H9 (cell line): ENCODE measurements around the gene PSAPL1. TPM values are rescaled to one million over a fixed set of nuclear protein-coding genes. Genes with fewer than 3 reads are reported as not detected.
A peak's percentile ranks its signal among the peaks of the same experiment; 100 is the strongest.

ENCODE experiments used
- DNase-seq: peaks from one replicate; pipeline ENCODE4 v3.0.0-alpha.2; 2017
- H2AFZ ChIP-seq: one replicate; pipeline ENCODE4 v1.6.1; 2013; ENCODE audit warnings: mild to moderate bottlenecking, low read length, control low read depth, moderate library complexity
- H2AK5ac ChIP-seq: 2 replicates; pipeline ENCODE4 v1.6.1; 2013; ENCODE audit warnings: low read length, control low read depth, mixed read lengths; ENCODE audit not compliant: insufficient read length
- H2BK120ac ChIP-seq: one replicate; pipeline ENCODE4 v1.6.1; 2013; ENCODE audit warnings: low read depth, mild to moderate bottlenecking, low read length, control low read depth, inconsistent platforms; ENCODE audit not compliant: poor library complexity, severe bottlenecking
- H2BK12ac ChIP-seq: 2 replicates; pipeline ENCODE4 v1.6.1; 2013; ENCODE audit warnings: low read length, control low read depth, mixed read lengths, low read depth; ENCODE audit not compliant: insufficient read length
- H2BK15ac ChIP-seq: 2 replicates; pipeline ENCODE4 v1.6.1; 2013; ENCODE audit warnings: low read depth, low read length, control low read depth
- H2BK20ac ChIP-seq: one replicate; pipeline ENCODE4 v1.6.1; 2013; ENCODE audit warnings: low read depth, mild to moderate bottlenecking, low read length, control low read depth, inconsistent platforms; ENCODE audit not compliant: poor library complexity, severe bottlenecking
- H2BK5ac ChIP-seq: 2 replicates; pipeline ENCODE4 v1.6.1; 2013; ENCODE audit warnings: low read length, control low read depth, mixed read lengths; ENCODE audit not compliant: insufficient read length
- H3K14ac ChIP-seq: 2 replicates; pipeline ENCODE4 v1.6.1; 2013; ENCODE audit warnings: low read length, control low read depth; ENCODE audit not compliant: insufficient read depth
- H3K18ac ChIP-seq: 2 replicates; pipeline ENCODE4 v1.6.1; 2013; ENCODE audit warnings: low read depth, mild to moderate bottlenecking, mixed read lengths, low read length, control low read depth; ENCODE audit not compliant: insufficient read length
- H3K23ac ChIP-seq: 2 replicates; pipeline ENCODE4 v1.6.1; 2013; ENCODE audit warnings: low read length, control low read depth, mixed read lengths, low read depth; ENCODE audit not compliant: insufficient read length
- H3K23me2 ChIP-seq: 2 replicates; pipeline ENCODE4 v1.6.1; 2013; ENCODE audit warnings: low read depth, mild to moderate bottlenecking, mixed read lengths, low read length, control low read depth; ENCODE audit not compliant: insufficient read length, poor library complexity, severe bottlenecking
- H3K27ac ChIP-seq: 2 replicates; pipeline ENCODE4 v1.5.1; 2013; ENCODE audit warnings: low read length, control low read depth, mixed read lengths, low read depth; ENCODE audit not compliant: insufficient read length
- H3K27me3 ChIP-seq: 2 replicates; pipeline ENCODE4 v1.6.1; 2013; ENCODE audit warnings: low read length, control low read depth, inconsistent platforms; ENCODE audit not compliant: insufficient read depth
- H3K4ac ChIP-seq: 2 replicates; pipeline ENCODE4 v1.6.1; 2013; ENCODE audit warnings: low read depth, mild to moderate bottlenecking, control low read depth, inconsistent platforms, low read length, moderate library complexity
- H3K4me1 ChIP-seq: 2 replicates; pipeline ENCODE4 v1.6.1; 2013; ENCODE audit warnings: low read length, control low read depth, inconsistent platforms; ENCODE audit not compliant: insufficient read depth
- H3K4me2 ChIP-seq: 2 replicates; pipeline ENCODE4 v1.6.1; 2013; ENCODE audit warnings: low read length, control low read depth, mixed read lengths; ENCODE audit not compliant: insufficient read length, insufficient read depth
- H3K56ac ChIP-seq: 2 replicates; pipeline ENCODE4 v1.6.1; 2013; ENCODE audit warnings: low read depth, mild to moderate bottlenecking, mixed read lengths, low read length, control low read depth; ENCODE audit not compliant: insufficient read length
- H3K79me1 ChIP-seq: 2 replicates; pipeline ENCODE4 v1.6.1; 2013; ENCODE audit warnings: low read depth, mild to moderate bottlenecking, moderate library complexity, low read length, control low read depth, inconsistent platforms; ENCODE audit not compliant: insufficient read depth, poor library complexity, severe bottlenecking
- H3K79me2 ChIP-seq: 2 replicates; pipeline ENCODE4 v1.6.1; 2013; ENCODE audit warnings: low read length, control low read depth, inconsistent platforms; ENCODE audit not compliant: insufficient read depth
- H3K9ac ChIP-seq: 2 replicates; pipeline ENCODE4 v1.6.1; 2013; ENCODE audit warnings: low read length, control low read depth, mixed read lengths; ENCODE audit not compliant: insufficient read length; ENCODE audit errors: extremely low read depth
- H3K9me3 ChIP-seq: one replicate; pipeline ENCODE4 v1.6.1; 2013; ENCODE audit warnings: low read depth, low read length, inconsistent platforms; ENCODE audit not compliant: control insufficient read depth
- H3T11ph ChIP-seq: one replicate; pipeline ENCODE4 v1.6.1; 2013; ENCODE audit warnings: mild to moderate bottlenecking, low read length, control low read depth, inconsistent platforms
- H4K20me1 ChIP-seq: one replicate; pipeline ENCODE4 v1.6.1; 2013; ENCODE audit not compliant: control insufficient read depth, insufficient read length, insufficient read depth
- H4K5ac ChIP-seq: 2 replicates; pipeline ENCODE4 v1.6.1; 2013; ENCODE audit warnings: low read depth, mild to moderate bottlenecking, mixed read lengths, low read length, control low read depth; ENCODE audit not compliant: insufficient read length
- H4K8ac ChIP-seq: replicated peaks from 2 replicates; pipeline ENCODE4 v1.6.1; 2013; ENCODE audit warnings: low read length, control low read depth, mixed read lengths, low read depth; ENCODE audit not compliant: insufficient read length
- H4K91ac ChIP-seq: 2 replicates; pipeline ENCODE4 v1.6.1; 2013; ENCODE audit warnings: low read depth, mild to moderate bottlenecking, moderate library complexity, mixed read lengths, low read length, control low read depth; ENCODE audit not compliant: insufficient read length
- H3K27ac Mint-ChIP-seq, 3 experiments: 2 replicates in 2 of 3; 3 replicates in 1 of 3; pipeline ENCODE4 v1.8.0; 2020 to 2021; ENCODE audit warnings: mixed read lengths in 3 of 3, mild to moderate bottlenecking in 1 of 3, moderate library complexity in 1 of 3
- H3K27me3 Mint-ChIP-seq: 2 replicates; pipeline ENCODE4 v1.8.0; 2021; ENCODE audit warnings: low read depth, mild to moderate bottlenecking, moderate library complexity, mixed read lengths
- H3K36me3 Mint-ChIP-seq, 3 experiments: 2 replicates in 2 of 3; 3 replicates in 1 of 3; pipeline ENCODE4 v1.8.0; 2020 to 2021; ENCODE audit warnings: low read depth in 3 of 3, mixed read lengths in 3 of 3; ENCODE audit not compliant: insufficient read depth in 1 of 3
- H3K4me1 Mint-ChIP-seq, 2 experiments: 2 replicates each; pipeline ENCODE4 v1.8.0; 2020; ENCODE audit warnings: mixed read lengths in 2 of 2
- H3K4me3 Mint-ChIP-seq, 2 experiments: 2 replicates in 1 of 2; 3 replicates in 1 of 2; pipeline ENCODE4 v1.8.0; 2020 to 2021; ENCODE audit warnings: mild to moderate bottlenecking in 2 of 2, mixed read lengths in 2 of 2, moderate library complexity in 1 of 2
- H3K9me3 Mint-ChIP-seq, 2 experiments: 2 replicates in 1 of 2; 3 replicates in 1 of 2; pipeline ENCODE4 v1.8.0; 2020; ENCODE audit warnings: mild to moderate bottlenecking in 2 of 2, mixed read lengths in 2 of 2, moderate library complexity in 1 of 2
- CTCF ChIP-seq: fragments of 200-600 bp; sonication (generic); conservative IDR thresholded peaks from 3 replicates; pipeline ENCODE4 v1.8.0; 2021; ENCODE audit warnings: antibody characterized with exemption, mild to moderate bottlenecking
- WGBS: extraction: QIAGEN DNeasy Blood & Tissue Kit; methylation state at CpG from one replicate; pipeline ENCODE4 v1.1.7; 2013; ENCODE audit warnings: missing lambda C conversion rate, low lambda C conversion rate, mixed read lengths; ENCODE audit not compliant: insufficient read length; ENCODE audit errors: extremely low coverage; 5-methylcytosine and 5-hydroxymethylcytosine counted together
- total RNA-seq: library from RNA; stranded (reverse); gene quantifications from 2 replicates; pipeline ENCODE4 v1.2.1, GENCODE V29; 2021

The PSAPL1 gene
- total RNA-seq, 1 experiment from 2014 or later, result 0.04 TPM

GRCh38 chr4:7414046-7414445 lies 20.7 kb downstream of the PSAPL1 start:
- no peak overlapping the region for H3K27ac Mint-ChIP-seq
- peaks cover 99% of the 10 kb centered on the region for H3K27me3 Mint-ChIP-seq
- H3K4me3 Mint-ChIP-seq, result peak overlapping the region in 1 of 2 experiments; percentile 46; a peak in 2 of 5 replicates

More at GRCh38 chr4:7414046-7414445, 20.7 kb downstream of the PSAPL1 start:
- Histone ChIP-seq H4K8ac (no peak overlapping the region), H3T11ph (no peak overlapping the region), H2BK15ac (no peak overlapping the region), H3K14ac (no peak overlapping the region), H3K79me1 (no peaks in the 10 kb centered on the region), H4K5ac (no peak overlapping the region), H3K56ac (no peak overlapping the region), H2AK5ac (no peak overlapping the region), H3K4ac (no peak overlapping the region), H2AFZ (no peak overlapping the region), H3K79me2 (no peaks in the 10 kb centered on the region), H3K23ac (no peak overlapping the region), H3K18ac (no peak overlapping the region), H4K20me1 (no peaks in the 10 kb centered on the region), H2BK120ac (no peak overlapping the region), H3K4me1 (no peaks in the 10 kb centered on the region), H4K91ac (no peak overlapping the region), H3K23me2 (no peaks in the 10 kb centered on the region), H3K27me3 (peaks cover 39% of the 10 kb centered on the region), H2BK12ac (no peak overlapping the region), H2BK20ac (no peak overlapping the region), H3K27ac (no peak overlapping the region), H2BK5ac (no peak overlapping the region), H3K4me2 (no peak overlapping the region), H3K9ac (no peak overlapping the region), H3K9me3 (no peaks in the 10 kb centered on the region)
- TF ChIP-seq CTCF, result no peak
- H3K4me1 Mint-ChIP-seq, result peaks cover 32 to 40% of the 10 kb centered on the region in 2 experiments
- H3K36me3 Mint-ChIP-seq, result peaks cover 0 to 8% (median 0%) of the 10 kb centered on the region in 3 experiments; a peak in 2 of 7 replicates
- no CpG with 5 or more reads among the region's 9 CpGs for WGBS
- DNase-seq, result no peak
- H3K9me3 Mint-ChIP-seq, result peaks cover 11 to 19% of the 10 kb centered on the region in 2 experiments
